Globus pallidus (tissue), 1 donor: ENCODE measurements around the gene IFI35.
"Not testable (repeated sequence)": the region's sequence is repeated elsewhere in the genome, so short reads cannot be mapped to it uniquely, and the experiment has no call there.

Source experiments
- DNase-seq: peaks from one replicate; pipeline ENCODE4 v3.0.0-alpha.2; 2015; ENCODE audit warnings: low spot score

The IFI35 gene

DNA sequence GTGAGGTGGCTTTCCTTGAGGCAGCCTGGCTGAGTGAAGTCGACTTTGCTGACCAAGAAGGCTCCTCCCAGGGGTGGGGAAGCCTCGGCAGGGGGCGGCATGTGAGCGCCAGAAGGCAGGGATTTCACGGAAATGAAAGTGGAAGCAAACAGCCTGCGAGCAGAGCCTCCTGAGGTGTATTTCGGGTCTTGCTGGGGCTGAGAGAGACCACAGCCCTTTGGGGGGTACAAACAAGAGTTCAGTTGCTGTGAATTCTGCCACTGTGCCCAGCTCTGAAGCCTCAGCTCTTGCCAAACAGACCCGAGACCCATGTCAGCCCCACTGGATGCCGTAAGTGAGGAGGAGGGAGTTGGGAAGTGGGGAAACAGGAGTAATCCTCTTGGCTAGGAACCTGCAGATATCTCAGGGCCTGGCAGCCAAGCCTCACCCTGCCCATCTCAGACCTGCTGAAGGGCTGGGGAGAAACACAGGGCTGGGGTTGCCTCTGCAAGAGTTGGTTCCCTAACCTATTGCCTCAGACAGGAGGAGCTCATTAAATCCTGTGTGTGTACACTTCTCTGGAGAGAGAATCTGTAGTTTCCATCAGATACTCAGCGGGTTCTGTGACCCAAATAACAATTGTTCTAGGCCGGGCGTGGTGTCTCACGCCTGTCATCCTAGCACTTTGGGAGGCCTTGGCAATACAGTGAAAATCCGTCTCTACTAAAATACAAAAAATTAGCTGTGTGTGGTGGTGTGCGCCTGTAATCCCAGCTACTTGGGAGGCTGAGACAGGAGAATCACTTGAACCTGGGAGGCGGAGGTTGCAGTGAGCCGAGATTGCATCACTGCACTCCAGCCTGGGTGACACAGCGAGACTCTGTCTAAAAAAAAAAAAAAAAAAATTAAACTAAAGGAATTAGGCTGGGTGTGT is at the start of gene IFI35:
TSS of gene IFI35 (plus strand) at position 146 of the 913 bp plus-strand sequence. CDS start at position 310, 164 bp downstream.
- DNase-seq, result peak; percentile 77

DNA sequence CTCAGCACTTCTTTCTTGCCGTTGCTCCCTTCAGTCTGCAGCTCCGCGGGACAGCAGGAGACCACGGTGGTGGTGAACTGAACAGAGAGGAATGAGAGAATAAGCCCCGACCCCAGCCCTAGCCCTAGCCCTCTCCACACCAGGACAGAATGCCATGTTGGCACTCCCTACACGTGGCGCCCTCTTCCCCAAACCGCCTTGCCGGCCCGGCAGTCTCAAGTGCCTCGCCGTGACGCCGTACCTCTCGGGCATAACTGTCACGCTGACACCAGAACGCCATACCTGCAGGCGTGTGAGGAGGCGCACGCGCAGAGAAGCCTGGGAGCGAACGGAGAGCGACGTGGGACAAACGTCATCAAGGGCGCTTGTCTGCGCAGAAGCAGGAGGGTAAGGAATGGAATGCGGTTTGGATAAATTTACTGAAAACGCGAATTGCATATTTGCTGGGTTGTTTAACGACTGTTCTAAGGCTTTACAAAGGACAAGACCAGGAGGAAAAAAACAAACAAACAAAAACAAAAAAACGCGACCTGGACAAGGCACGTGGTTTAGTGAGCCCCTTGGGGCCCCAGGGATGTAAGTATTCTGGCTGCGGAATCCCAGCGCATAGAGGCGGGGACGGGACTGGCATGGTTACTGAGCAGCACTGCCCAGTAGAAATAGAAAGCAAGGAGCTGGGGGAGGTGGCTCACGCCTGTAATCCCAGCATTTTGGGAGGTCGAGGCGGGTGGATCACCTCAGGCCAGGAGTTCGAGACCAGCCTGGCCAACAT is 42.2 kb upstream of the IFI35 start, which contains the start of gene AARSD1:
TSS of gene AARSD1 (minus strand) at position 294 of the 772 bp plus-strand sequence. CDS start at position 280, 14 bp downstream.
- DNase-seq, result peak; percentile 87

DNA sequence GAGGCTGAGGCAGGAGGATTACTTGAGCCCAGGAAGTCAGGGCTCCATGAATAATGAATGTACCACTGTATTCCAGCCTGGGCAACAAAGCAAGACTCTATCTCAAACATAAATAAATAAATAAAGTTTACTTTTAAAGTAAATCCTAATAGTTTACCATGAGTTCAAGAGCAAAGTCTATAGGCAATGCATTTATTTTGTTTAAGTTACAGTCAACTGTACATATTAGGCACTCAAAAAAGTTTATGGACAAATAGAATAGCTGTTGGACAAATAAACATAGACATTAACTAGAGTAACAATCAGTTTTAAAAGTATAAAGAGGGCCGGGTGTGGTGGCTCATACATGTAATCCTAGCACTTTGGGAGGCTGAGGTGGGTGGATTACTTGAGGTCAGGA is 38.7 kb upstream of the IFI35 start:
- DNase-seq, result no peak

DNA sequence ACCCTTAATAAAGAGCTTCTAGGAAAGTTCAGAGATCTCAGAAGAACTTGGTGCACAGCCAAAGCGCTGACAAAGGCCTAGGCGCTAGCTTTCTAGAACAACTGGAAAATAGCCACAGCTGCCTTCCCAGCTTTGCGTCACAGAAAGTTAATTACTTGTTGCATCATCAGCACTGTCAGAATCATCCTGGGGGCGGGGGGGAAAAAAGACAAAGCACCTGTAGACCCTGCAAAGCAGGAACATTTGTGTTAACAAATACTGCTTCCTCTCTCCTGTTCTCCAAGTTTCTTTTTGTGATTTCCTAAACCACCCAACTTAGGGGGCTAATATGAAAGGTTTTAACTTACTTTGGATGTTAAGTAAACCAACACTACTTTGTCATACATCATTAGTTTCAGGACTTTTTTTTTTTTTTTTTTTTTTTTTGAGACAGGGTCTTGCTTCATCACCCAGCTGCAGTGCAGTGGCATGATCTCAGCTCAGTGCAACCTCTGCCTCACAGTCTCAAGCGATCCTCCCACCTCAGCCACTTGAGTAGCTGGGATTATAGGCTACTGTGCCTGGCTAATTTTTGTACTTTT is 37.5 kb upstream of the IFI35 start:
- DNase-seq, result no peak

DNA sequence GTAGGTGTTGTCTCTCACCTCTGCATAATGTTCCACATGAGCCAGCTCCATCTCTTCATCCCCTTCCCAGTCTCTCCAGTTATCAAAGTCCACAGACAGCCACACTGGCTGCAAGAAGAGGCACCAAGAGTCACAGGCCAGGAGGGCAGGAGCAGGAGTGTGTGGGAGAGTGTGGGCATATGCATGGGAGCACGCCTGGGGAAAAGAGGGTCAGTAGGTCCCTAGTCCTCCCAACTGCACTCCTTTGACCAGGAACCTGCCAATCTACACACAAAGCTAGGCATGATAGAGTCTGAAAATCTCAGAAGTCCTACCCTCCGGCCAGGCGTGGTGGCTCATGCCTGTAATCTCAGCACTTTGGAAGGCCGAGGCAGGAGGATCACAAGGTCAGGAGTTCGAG is 35.0 kb upstream of the IFI35 start:
- DNase-seq, result no peak

DNA sequence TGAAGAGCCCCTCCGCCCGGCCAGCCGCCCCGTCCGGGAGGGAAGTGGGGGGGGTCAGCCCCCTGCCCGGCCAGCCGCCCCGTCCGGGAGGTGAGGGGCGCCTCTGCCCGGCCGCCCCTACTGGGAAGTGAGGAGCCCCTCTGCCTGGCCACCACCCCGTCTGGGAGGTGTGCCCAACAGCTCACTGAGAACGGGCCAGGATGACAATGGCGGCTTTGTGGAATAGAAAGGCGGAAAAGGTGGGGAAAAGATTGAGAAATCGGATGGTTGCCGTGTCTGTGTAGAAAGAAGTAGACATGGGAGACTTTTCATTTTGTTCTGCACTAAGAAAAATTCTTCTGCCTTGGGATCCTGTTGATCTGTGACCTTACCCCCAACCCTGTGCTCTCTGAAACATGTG is 33.3 kb upstream of the IFI35 start:
- not testable (repeated sequence) for DNase-seq

DNA sequence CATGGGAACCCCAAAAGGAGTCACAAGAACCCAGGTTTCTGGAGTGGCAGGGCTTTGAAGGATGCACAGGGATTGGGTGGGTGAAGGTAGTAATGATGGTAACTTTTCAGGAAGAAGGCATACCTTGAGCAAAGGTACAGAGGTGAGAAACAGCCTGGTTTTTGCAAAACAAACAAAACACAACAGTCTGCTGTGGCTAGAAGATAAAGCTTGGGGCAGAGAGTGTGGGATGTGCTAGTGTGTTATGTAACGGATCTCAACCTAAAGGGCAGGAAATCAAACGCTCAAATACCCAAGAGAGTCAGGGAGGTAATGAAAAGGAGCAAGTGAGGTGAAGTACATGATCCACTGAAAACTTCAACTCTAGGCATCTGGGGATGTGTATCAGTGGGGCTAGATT is 31.3 kb upstream of the IFI35 start:
- no peak for DNase-seq

DNA sequence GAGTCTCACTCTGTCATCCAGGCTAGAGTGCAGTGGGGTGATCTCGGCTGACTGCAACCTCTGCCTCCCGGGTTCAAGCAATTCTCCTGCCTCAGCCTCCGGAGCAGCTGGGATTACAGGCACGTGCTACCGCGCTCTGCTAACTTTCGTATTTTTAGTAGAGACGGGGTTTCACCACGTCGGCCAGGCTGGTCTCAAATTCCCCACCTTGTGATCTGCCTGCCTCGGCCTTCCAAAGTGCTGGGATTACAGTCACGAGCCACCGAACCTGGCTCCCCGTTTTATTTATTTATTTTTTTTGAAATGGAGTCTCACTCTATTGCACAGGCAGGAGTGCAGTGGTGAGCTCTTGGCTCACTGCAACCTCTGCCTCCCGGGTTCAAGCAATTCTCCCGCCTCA is 30.9 kb upstream of the IFI35 start:
- not testable (repeated sequence) for DNase-seq

DNA sequence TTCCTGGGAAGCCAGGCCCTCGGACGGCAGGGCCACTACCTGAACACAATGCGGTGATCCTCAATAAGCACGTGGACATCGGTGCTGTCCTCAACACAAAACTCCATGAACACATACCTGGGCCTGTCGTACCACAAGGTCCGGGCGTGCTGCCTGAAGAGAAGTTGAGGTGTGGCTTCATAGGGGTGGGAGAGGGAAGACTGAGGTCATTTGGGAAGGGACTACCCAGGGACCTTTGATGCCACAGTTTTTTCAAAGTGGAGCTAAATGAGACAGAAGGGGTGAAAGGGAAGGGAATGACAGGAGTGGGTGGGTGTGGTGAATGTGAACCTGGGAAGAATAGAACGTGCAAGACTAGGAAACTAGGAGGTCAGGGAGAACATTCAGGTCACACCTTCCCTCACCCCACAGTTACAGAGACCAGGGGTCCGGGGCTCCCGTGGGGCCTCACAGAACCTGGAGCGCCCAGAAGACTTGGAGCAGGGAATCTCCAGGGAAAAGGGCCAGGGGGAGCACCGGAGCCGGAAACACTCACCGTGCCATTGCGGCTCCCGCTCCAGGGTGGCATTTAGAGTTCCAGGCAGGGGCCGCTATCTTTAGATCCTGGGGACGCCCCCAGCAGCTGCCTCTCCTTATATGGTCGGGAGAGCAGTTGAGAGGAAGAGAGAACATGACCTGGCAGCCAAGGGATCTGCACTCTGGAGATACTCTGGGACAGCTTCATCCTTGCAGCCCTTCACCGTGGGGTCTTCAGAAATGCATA is 26.9 kb upstream of the IFI35 start, which contains the start of gene PTGES3L:
TSS of gene PTGES3L (minus strand) at position 570 of the 763 bp plus-strand sequence. CDS start at position 543, 27 bp downstream.
- no peak for DNase-seq

DNA sequence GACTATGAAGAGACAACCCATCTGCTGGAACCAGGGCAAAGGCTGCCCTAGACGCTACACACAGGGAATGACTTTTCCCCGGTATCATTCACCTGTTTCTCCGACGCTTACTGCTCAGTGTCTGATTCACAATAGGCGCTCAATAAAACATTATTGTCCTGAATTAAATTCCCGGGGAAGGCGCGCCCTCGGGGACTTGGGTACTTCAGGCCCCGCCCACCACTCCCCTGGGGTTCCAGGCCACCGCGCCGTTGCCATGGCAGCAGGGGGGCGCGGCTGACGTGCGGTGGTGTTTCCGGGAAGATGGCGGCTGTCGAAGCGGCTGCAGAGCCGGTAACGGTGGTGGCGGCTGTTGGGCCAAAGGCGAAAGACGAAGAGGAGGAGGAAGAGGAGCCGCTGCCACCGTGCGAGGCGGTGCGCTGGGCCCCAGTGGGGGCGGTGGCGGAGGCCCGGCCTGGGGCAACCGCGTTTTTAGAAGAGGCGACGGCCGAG is 26.3 kb upstream of the IFI35 start, which contains the start of gene RUNDC1:
TSS of gene RUNDC1 (plus strand) at position 292 of the 492 bp plus-strand sequence. CDS start at position 304, 12 bp downstream.
- DNase-seq, result peak; percentile 84

DNA sequence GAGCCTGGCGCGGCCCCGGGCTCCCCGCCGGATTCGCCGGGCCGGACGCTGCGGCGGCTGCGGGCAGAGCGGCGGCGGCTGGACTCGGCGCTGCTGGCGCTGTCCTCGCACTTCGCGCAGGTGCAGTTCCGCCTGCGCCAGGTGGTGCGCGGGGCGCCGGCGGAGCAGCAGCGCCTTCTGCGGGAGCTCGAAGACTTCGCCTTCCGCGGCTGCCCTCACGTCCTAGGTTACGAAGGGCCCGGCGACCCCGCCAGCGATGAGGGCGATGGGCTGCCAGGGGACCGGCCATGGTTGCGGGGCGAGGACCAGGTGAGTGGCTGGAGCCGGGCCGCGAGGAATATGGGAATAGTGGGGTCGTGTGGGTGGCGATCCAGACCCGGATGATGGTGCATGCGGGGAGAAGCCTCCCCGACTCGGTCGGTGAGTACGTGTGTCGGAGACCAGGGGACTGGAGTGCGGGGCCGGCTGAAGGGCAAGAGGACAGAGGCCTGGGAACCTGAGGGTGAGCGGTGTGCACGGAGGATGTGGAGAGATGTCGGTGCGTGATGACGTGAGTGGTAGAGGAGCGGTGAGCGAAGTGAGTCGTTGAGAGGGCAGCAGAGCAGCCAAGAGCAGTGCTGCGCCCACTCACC is 25.7 kb upstream of the IFI35 start:
- no peak for DNase-seq

DNA sequence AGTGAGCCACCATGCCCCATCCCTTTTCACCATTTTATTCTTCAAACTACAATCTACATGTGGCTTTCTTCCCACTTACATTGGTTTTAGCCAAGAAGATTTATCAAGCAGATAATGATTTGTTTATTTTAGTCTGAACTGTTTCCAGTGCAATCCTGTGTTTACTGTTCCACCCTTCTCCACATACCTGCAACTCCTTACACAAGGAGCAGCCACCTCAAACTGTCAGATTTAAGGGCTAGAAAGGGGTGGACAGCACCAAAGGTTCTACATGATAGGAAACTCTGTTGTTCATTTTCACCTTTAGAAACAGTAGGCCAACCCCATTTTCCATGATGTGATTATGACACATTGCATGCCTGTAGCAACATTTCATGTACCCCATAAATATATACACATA is 24.3 kb upstream of the IFI35 start:
- no peak for DNase-seq

DNA sequence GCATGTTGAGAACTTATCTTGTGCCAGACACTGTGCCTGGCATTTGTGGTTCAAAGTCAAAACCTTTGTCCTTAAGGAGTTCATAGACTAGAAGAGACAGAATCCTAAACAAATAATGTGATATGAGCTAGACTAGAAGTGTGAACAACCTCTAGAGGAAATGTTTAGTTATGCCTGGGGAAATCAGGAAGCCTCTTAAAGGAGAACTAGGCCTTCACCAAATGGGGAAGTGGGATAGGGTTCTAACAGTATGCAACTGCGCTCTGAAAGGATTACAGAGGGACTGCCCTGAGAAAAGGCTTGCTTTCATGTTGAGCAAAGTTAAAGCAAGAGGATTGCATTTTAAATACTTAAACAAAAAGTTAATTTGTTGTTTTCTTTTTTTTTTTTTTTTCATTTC is 21.4 kb upstream of the IFI35 start:
- peak; percentile 39 for DNase-seq

DNA sequence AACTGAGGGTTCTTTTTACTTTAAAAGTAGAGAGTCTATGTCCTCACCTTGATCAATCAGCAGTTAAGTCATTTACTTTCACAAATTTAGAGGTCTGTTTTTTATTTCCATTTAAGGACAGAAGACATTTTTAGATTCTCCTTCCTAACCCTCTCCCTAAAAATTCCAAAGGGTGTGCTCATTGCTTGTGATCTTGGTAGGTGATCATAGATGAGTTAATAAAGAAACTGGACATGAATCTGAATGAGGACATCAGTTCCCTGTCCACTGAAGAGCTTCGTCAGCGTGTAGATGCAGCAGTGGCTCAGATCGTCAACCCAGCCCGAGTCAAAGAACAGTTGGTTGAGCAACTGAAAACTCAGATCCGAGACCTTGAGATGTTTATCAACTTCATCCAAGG is 17.4 kb upstream of the IFI35 start:
- no peak for DNase-seq

DNA sequence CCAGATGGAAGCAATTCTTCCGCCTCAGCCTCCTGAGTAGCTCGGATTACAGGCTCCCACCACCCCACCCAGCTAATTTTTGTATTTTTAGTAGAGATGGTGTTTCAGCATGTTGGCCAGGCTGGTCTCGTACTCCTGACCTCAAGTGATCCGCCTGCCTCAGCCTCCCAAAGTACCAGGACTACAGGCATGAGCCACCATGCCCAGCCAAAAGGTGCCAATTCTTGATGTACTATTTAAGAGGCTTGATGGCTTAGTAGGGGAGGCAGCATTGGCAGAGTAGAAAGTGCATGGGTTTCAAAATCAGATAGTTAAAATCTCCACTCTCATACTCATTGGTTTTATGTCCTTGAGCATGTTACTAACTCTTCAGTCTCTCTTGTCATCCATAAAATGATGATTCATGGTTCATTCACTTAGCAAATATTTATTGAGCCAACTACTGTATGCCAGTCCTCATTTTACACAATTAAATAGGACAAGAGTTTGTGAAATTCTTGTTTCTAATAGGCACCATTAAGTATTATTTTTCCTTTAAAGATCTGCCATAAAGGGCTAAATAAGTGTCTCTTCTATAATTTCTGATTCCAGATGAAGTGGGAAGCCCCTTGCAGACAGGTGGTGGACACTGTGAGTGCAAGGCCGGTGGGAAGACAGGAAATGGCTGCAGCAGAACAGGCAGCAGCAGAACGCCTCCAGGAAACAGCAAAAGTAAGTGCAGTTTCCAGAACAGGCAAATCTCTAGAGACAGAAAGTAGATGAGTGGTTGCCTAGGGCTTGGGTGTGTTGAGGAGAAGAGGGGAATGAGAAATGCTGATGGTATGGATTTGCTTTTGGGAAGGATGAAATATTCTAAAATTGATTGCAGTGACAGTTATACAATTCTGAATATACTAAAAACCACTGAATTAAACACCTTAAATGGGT is 16.6 kb upstream of the IFI35 start:
- no peak for DNase-seq

DNA sequence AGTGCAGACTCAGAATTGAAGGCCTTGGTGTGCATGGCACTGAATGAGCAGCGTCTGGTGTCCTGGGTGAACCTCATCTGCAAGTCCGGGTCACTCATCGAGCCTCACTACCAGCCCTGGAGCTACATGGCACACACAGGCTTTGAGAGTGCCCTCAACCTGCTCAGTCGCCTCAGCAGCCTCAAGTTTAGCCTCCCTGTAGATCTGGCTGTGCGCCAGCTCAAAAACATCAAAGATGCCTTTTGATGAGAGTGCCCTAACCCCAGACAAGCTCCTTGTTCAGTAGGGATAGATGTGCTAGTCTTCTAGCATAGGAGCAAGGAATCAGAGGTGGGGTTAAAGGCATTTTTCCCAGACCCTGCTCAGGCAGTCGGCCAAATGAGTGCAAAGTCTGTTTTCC is 15.1 kb upstream of the IFI35 start:
- no peak for DNase-seq

DNA sequence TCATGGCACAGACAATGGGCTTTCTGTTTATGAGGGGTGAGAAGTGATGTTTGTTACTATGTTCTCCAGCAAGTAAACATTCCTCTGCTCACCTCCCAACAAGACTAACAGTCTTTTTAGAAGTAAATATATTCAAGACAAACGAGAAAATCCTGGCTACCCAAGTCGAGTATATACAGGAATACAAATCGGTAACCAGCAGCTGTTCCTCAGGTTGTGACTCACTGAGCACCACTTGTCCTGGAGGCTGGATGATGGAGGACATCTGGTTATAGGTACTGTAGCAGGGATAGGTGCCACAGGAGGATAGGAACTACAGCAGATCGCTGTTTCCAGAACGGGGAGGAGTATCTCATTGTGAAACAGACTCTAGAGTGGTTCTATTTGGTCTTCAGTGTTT is 13.7 kb upstream of the IFI35 start:
- no peak for DNase-seq

DNA sequence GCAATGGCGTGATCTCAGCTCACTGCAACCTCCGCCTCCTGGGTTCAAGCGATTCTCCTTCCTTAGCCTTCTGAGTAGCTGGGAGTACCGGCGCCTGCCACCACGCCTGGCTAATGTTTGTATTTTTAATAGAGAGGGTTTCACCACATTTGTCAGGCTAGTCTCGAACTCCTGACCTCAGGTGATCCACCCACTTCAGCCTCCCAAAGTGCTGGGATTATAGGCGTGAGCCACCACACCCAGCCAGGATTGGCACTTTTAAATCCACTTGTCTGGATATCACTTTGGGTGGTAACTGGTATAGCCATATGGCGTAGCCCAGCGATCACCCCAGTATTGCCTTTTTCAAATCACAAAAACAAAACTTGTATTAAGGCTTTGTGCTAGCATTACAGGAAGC is 12.7 kb upstream of the IFI35 start:
- DNase-seq, result not testable (repeated sequence)

DNA sequence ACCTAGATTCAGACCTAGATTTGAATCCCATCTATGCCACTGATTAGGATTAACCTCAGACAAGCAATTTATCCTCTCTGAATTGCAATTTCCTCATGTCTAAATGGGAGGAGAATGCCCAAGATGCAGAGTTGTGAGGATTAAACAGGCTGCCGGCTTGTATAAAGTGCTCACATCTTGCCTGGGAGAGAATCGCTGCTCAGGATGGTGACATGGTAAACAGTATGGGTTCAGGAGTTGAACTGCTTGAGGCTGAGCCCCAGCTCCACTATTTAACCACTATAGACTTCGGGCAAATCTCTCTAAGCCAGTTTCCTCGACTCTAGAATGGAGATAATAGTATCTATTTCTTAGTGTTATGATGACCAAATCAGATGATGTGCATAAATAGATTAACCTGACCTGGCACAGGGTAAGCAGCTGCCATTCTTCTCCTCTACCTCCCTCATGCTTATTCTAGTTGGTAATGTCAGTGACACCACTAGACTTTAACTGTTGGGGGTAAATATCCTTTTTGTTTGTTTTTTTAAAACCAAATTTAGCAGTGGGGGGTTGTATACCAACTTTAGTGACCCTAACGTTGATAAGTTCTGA is 9.1 kb upstream of the IFI35 start:
- DNase-seq, result no peak
